ENCODE data around the gene MAP2K1.
A peak's percentile ranks its signal among the peaks of the same experiment; 100 is the strongest.

MAP2K1 gene

GRCh38 chr15:66394472-66394871 is 7.8 kb downstream of the MAP2K1 start:
- DNase-seq, result no peak

- no peak for DNase-seq
These were observed 8.2 kb downstream of the MAP2K1 start for GRCh38 chr15:66394915-66395314.

- DNase-seq, result no peak
These were observed 12.6 kb downstream of the MAP2K1 start for GRCh38 chr15:66399276-66399675.

- DNase-seq, result peak; percentile 36 to 47 (median 41)
These were observed 13.7 kb downstream of the MAP2K1 start for GRCh38 chr15:66400351-66400774.

- no peak for DNase-seq
These were observed 14.7 kb downstream of the MAP2K1 start for GRCh38 chr15:66401130-66402021.

- peak; percentile 58 to 65 (median 62) for DNase-seq
These were observed 16.1 kb downstream of the MAP2K1 start for GRCh38 chr15:66402761-66403284.

GRCh38 chr15:66403323-66403722 is 16.6 kb downstream of the MAP2K1 start:
- DNase-seq, result no peak

- DNase-seq, result no peak
These were observed 17.4 kb downstream of the MAP2K1 start for GRCh38 chr15:66404122-66404521.

GRCh38 chr15:66404532-66404931 is 17.8 kb downstream of the MAP2K1 start:
- DNase-seq, result no peak

- DNase-seq, result no peak
These were observed 18.3 kb downstream of the MAP2K1 start for GRCh38 chr15:66405007-66405406.

GRCh38 chr15:66405615-66406014 is 18.9 kb downstream of the MAP2K1 start:
- no peak for DNase-seq

- DNase-seq, result no peak
These were observed 21.5 kb downstream of the MAP2K1 start for GRCh38 chr15:66408254-66408653.

GRCh38 chr15:66408675-66409282 is 22.1 kb downstream of the MAP2K1 start:
- peak; percentile 75 to 91 (median 81) for DNase-seq

GRCh38 chr15:66409565-66410108 is 22.9 kb downstream of the MAP2K1 start:
- DNase-seq, result no peak

- peak; percentile 57 to 69 (median 61) for DNase-seq
These were observed 24.5 kb downstream of the MAP2K1 start for GRCh38 chr15:66411190-66411589.

GRCh38 chr15:66412220-66412619 is 25.5 kb downstream of the MAP2K1 start:
- DNase-seq, result no peak

- DNase-seq, result peak; percentile 71 to 83 (median 73)
These were observed 26.9 kb downstream of the MAP2K1 start for GRCh38 chr15:66413579-66413978.

- DNase-seq, result no peak
These were observed 28.6 kb downstream of the MAP2K1 start for GRCh38 chr15:66415360-66415759.

- DNase-seq, result no peak
These were observed 31.0 kb downstream of the MAP2K1 start for GRCh38 chr15:66417736-66418135.

GRCh38 chr15:66419471-66419870 is 32.8 kb downstream of the MAP2K1 start:
- DNase-seq, result peak; percentile 46 to 64 (median 53)

GRCh38 chr15:66422347-66422746 is 35.6 kb downstream of the MAP2K1 start:
- no peak for DNase-seq

- no peak for DNase-seq
These were observed 36.4 kb downstream of the MAP2K1 start for GRCh38 chr15:66423149-66423548.

GRCh38 chr15:66424963-66425612 is 38.4 kb downstream of the MAP2K1 start:
- DNase-seq, result no peak
